HG02870 (cell line): ENCODE measurements around the gene CAMTA1.

Experiments used
- ATAC-seq: cut with Tn5 transposase; IDR thresholded peaks from one replicate; pipeline ENCODE4 v1.9.1; 2021; ENCODE audit warnings: mild to moderate bottlenecking, moderate library complexity; ENCODE audit not compliant: unreplicated experiment

CAMTA1 gene

GRCh38 chr1:7515175-7515574 lies 729.9 kb downstream of the CAMTA1 start:
- ATAC-seq, result no peak

DNA sequence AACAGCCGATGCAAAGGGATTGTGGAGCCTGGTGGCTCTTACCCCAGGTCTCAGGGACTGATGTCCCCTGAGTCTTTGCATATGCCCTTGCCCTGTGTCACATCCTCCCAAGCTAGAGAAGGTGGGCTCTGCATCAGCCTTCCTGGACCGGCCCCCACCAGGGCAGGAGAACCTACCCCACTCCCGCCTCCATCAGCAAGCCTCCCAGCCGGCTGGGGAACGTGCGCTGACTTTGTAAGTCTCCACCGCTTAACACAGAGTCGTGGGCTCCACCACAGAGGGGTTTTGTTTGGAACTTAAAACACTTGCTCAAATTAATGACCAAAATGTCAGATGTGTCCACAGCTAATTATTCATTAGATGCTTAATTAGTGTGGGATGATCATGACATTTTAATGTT lies 730.6 kb downstream of the CAMTA1 start:
- no peak for ATAC-seq

- ATAC-seq, result no peak
These were observed 731.1 kb downstream of the CAMTA1 start for GRCh38 chr1:7516341-7516740.

DNA sequence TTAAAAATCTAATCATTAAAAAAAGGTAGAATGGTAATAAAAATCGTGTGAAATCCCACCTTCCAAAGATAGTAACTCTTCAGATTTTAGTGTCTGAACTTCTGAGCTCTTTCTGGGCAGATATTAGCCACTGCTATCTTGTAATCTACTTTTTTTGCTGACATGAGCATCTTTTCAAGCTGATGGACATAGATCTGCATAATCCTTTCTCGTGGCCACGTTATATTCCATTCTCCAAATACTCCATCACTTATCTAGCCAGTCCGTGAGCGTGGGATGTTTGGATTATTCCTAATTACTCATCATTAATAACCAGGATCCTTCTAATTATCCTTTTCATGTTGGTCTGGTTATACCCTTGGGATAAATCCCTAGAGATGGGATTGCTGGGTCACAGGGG lies 731.7 kb downstream of the CAMTA1 start:
- ATAC-seq, result no peak

- ATAC-seq, result no peak
These were observed 732.5 kb downstream of the CAMTA1 start for GRCh38 chr1:7517611-7518330.

DNA sequence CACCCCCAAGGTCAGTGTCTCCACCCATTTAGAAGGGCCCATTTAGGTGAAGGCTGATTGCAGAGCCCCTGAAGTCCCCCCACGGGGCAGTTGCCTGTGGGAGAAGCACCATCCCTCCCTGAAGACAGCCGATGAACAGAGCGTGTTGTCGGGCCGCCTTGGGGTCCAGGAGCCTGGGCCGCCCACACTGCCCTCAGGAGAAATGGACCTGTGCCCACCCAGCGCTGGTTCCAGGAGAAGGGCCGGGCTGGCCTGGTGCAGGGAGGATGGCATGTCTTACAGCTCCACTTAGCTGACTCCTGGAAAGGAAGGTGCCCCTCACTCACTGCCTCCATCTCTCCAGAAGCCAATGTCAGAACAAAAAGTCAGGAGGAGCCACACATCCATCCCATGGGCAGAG lies 733.2 kb downstream of the CAMTA1 start:
- ATAC-seq, result no peak

- ATAC-seq, result no peak
These were observed 734.1 kb downstream of the CAMTA1 start for GRCh38 chr1:7519181-7519860.

GRCh38 chr1:7519861-7520395 lies 734.7 kb downstream of the CAMTA1 start:
- ATAC-seq, result no peak

DNA sequence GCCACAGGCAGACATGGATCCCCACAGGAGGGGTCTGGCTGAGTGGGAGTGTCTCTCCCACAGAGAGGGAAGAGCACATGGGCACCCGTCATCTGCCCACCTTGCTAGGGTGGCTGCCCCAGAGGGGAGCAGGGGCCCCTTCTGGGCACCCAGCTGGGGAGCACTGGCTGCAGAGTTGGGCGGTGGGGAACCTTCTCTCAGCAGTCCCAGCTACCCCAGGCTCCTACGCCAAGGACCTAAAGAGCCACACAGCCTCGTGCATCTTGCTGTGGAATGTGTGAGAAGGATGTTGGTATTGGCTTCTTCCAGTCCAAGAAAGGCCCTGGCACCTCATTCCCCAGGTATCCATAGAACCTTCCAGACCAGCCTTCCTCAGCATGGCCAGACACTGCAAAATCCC lies 735.2 kb downstream of the CAMTA1 start:
- no peak for ATAC-seq

- no peak for ATAC-seq
These were observed 739.4 kb downstream of the CAMTA1 start for GRCh38 chr1:7524341-7525337.

DNA sequence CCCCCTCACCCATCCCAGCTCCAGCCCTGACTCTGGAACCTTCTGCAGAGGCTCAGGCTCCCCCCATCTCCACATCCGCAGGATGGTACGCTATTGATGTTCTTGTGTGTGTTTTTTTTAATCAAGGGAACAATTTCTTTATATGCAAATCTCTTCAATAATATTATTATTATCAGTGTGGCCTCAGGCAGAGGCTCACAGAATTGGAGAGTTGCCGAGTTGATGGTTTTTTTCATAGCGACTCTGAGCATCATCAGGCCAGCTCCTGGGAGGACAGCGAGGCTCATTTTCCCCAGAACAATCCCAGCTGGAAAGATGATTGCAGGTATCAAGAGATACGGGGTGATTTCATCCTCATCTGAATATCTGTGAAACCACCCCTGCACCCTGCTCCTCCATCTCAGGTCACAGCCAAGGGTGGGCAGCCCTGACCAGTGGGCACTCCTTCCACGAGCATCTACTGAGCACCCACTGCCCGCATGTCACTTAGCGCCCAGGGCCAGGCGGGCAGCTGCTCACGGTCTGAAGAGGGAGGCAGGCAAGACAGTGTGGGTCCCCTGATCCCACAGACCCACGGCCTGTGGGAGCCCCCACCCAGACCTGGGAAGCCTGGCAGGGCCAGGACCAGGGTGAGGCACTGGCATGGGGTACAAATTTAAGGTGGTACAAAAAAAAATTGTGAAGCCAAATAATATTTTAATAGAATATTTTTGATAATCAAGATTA lies 740.2 kb downstream of the CAMTA1 start:
- no peak for ATAC-seq

GRCh38 chr1:7526196-7526866 lies 741.1 kb downstream of the CAMTA1 start:
- ATAC-seq, result no peak

DNA sequence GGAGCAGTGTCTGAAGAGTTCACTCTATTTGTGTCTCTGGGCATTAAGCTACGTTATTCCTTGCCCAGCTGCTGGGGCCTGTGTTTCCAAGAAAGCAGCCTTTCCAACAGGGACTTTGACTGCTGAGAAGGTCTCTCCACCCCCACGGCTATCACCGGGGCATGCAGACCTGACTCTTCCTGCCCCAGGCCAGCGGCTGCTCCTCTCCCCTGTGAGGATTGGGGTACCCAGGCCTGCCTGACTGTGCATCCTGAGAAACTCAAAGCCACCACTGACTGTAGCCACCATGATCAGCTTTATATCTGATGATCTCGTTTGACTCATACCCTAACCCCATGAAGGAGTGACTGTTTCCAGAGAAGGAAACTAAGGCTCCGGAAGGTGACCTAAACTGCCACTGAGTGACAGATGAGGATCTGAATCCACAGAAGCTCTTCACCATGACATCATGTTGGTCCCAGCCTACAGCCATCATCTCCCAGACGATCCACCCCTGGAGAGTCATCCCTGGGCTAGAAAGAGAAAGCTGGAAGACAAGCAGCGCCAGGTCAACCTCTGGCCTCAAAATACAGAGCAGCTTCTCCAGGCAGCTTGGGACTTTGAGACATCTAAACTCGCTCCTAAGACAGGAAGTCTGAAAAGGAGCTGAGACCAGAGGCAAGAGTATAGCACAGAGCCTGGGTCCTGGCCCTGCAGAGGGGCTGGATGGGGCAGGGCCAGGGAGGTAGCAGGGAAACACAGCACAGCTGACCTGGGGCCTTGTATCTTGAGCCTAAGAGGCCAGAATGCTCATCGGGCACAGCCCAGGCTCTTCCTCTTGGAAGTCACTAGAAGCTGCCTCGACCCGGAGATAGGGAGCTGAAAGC lies 741.8 kb downstream of the CAMTA1 start:
- ATAC-seq, result no peak

DNA sequence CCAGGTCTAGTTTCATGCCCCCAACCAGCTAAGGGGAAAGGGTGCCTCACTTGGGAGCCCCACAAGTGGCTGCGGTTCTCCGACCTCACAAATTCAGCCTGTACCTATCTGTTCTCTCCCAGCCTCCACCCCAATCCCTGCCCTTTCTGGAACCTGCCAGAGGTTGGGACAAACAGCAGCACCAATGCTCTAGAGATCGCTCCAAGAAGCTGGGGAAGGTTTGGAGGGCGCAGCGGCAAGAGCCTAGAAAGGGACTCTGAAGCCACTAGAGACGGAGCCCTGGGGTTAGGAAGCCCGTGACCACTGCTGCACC lies 742.4 kb downstream of the CAMTA1 start:
- no peak for ATAC-seq

DNA sequence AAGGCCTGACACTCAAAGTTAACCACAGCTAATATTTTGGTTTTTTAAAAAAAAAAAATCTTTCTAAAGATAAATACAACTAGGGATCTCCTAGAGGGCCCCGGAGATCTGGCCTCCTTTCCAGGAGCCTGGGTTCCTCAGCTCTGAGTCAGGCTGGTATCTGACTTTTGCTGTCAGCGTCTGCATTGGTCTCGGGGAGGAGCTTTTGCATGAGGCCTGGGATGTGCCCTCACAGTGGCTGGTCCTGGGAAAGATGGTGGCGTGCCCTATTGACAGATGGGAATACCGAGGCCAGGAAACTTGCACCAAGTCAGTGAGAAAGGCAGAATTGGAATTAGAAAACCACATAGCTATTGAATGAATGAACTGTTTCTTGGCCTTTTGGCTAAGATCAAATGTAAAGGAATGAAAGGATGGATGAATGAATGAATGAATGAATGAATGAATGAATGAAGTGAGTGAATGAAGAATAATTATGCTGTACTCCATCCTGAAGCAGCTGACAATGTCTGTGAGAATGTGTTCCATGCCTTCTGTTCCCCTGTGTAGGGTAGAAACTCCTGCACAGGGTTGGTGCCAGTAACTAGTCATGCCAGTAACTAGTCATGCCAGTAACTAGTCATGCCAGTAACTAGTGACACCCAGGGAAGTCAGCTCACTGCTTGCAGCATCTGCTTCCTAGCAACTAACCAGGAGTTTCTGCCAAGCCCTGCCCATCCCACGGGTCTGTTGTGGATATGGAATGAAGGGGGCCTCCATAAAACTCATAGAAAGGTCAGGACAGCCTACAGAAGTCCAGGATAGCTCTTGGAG lies 743.3 kb downstream of the CAMTA1 start:
- ATAC-seq, result no peak

DNA sequence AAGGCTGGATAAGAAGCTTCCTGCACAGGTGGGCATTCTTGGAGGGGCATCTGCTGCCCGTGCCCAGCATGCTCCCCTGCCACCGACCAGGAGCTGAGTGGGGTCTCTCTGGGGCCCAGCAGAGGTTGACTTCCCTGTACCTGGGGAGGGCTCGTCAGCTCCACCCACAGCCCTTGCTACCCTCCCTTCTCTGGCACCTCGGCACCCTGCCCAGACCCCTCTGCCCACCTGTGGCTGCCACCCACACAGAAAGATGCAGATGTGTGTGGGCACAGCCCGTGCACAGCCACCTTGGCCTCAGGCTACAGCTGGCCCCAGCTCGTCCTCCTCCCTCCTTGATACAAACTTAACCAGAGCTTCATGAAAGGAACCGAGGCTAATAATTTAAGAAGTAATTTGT lies 744.7 kb downstream of the CAMTA1 start:
- ATAC-seq, result no peak

- no peak for ATAC-seq
These were observed 746.5 kb downstream of the CAMTA1 start for GRCh38 chr1:7531562-7532340.

DNA sequence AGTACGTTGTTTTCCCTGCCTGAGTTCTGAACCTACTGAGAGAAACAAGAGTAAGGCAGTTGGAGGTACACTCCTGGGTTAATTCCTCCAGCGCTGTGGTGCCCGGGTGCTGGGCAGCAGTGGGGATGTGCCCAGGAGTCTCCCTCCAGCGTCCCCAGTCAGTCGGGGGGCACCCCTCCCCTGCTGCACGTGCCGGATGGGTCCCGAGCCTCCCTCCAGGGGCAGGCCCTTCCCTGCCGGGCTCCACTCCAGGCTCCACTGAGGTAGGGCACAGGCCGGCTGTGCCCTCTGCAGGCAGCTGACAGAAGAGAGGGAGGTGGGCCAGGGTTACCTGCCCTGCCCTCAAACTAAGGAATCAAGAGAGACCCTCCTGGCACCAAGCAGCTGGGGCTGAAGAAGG lies 747.8 kb downstream of the CAMTA1 start:
- ATAC-seq, result no peak
